ENCODE measurements around the gene LMBR1. TPM values are rescaled to one million over a fixed set of nuclear protein-coding genes. Genes with fewer than 3 reads are reported as not detected.

Gene LMBR1
- total and polyA plus RNA-seq, 2 donors (not counting 1 experiment from before 2014, with no cell fraction given): 19.7 to 85.2 TPM

- Histone ChIP-seq H3K79me2 (ENCODE audit: control insufficient read depth, insufficient read depth, low read length) (no peaks in the 10 kb centered on the region), H3K4me3 (ENCODE audit: control extremely low read depth in 1 of 5, extremely low read depth in 1 of 5, insufficient read depth in 1 of 5, low read depth in 2 of 5, low read length in 4 of 5) (no peak overlapping the region), H4K20me1 (ENCODE audit: control insufficient read depth, insufficient read depth, low read length, poor library complexity, severe bottlenecking) (no peaks in the 10 kb centered on the region), H2AFZ (ENCODE audit: insufficient read depth, low read depth, low read length, poor library complexity, severe bottlenecking) (no peak overlapping the region), H3K9ac (ENCODE audit: low read length) (no peak overlapping the region), H3K4me1 (ENCODE audit: control insufficient read depth in 2 of 2, insufficient read depth in 2 of 2, low read length in 2 of 2) (no peaks in the 10 kb centered on the region), H3K27me3 (replicated peaks in 1 of 4; ENCODE audit: control extremely low read depth in 1 of 4, control insufficient read depth in 3 of 4, insufficient read depth in 4 of 4, low read length in 3 of 4) (no peaks in the 10 kb centered on the region), H3K27ac (ENCODE audit: low read length in 2 of 2) (no peak overlapping the region), H3K4me2 (replicated peaks; ENCODE audit: low read depth, low read length, poor library complexity, severe bottlenecking) (no peak overlapping the region), H3K36me3 (replicated peaks in 1 of 2; ENCODE audit: control extremely low read depth in 1 of 2, control insufficient read depth in 1 of 2, extremely low read depth in 1 of 2, insufficient read depth in 2 of 2, low read length in 1 of 2) (peaks cover 0 to 12% of the 10 kb centered on the region in 2 experiments), H3K9me3 (ENCODE audit: control extremely low read depth in 1 of 3, control insufficient read depth in 2 of 3, insufficient read depth in 1 of 3, low read length in 2 of 3) (no peaks in the 10 kb centered on the region)
- ChIA-PET CTCF (no interaction called here), POLR2A (no interaction called here)
- intact Hi-C loops (cut with micrococcal nuclease): no loop called here
- H3K4me1 Mint-ChIP-seq: no peaks in the 10 kb centered on the region
- no peaks in the 10 kb centered on the region for H3K27me3 Mint-ChIP-seq
- no peaks in the 10 kb centered on the region for H3K9me3 Mint-ChIP-seq (ENCODE audit: insufficient read depth)
- no peak overlapping the region for H3K27ac Mint-ChIP-seq
- no peak for TF ChIP-seq EZH2 (IDR thresholded peaks at IDR 0.05; ENCODE audit: borderline replicate concordance, insufficient read depth, low read depth, low read length, poor library complexity, severe bottlenecking)
- no peak for TF ChIP-seq CTCF (IDR thresholded peaks at IDR 0.05)
- no peak overlapping the region for H3K4me3 Mint-ChIP-seq
- no CpG with 5 or more reads among the region's 2 CpGs for WGBS (ENCODE audit: insufficient coverage)
- DNase-seq (no peak), ATAC-seq (ENCODE audit: low read depth) (no peak)
Observed at GRCh38 chr7:156682928-156683327, 210.1 kb downstream of the LMBR1 start.

- Mint-ChIP-seq H3K9me3 (ENCODE audit: insufficient read depth) (no peaks in the 10 kb centered on the region), H3K27ac (no peak overlapping the region), H3K27me3 (no peaks in the 10 kb centered on the region), H3K4me3 (no peak overlapping the region), H3K4me1 (no peaks in the 10 kb centered on the region)
- H3K9ac ChIP-seq (ENCODE audit: low read length): no peak overlapping the region
- no peak overlapping the region for H2AFZ ChIP-seq (ENCODE audit: insufficient read depth, low read depth, low read length, poor library complexity, severe bottlenecking)
- H3K4me1 ChIP-seq (ENCODE audit: control insufficient read depth in 2 of 2, insufficient read depth in 2 of 2, low read length in 2 of 2): no peaks in the 10 kb centered on the region
- H3K36me3 ChIP-seq (replicated peaks in 1 of 2; ENCODE audit: control extremely low read depth in 1 of 2, control insufficient read depth in 1 of 2, extremely low read depth in 1 of 2, insufficient read depth in 2 of 2, low read length in 1 of 2): peaks cover 0 to 18% of the 10 kb centered on the region in 2 experiments
- ATAC-seq (ENCODE audit: low read depth): no peak
- H3K79me2 ChIP-seq (ENCODE audit: control insufficient read depth, insufficient read depth, low read length): no peaks in the 10 kb centered on the region
- ChIA-PET CTCF (no interaction called here), POLR2A (no interaction called here)
- intact Hi-C loops (cut with micrococcal nuclease): no loop called here
- H3K27me3 ChIP-seq (replicated peaks in 1 of 4; ENCODE audit: control extremely low read depth in 1 of 4, control insufficient read depth in 3 of 4, insufficient read depth in 4 of 4, low read length in 3 of 4): no peaks in the 10 kb centered on the region
- no peak for TF ChIP-seq CTCF (IDR thresholded peaks at IDR 0.05)
- no peak for TF ChIP-seq EZH2 (IDR thresholded peaks at IDR 0.05; ENCODE audit: borderline replicate concordance, insufficient read depth, low read depth, low read length, poor library complexity, severe bottlenecking)
- DNase-seq: no peak
- H3K9me3 ChIP-seq (ENCODE audit: control extremely low read depth in 1 of 3, control insufficient read depth in 2 of 3, insufficient read depth in 1 of 3, low read length in 2 of 3): no peaks in the 10 kb centered on the region
- no peak overlapping the region for H3K4me3 ChIP-seq (ENCODE audit: control extremely low read depth in 1 of 5, extremely low read depth in 1 of 5, insufficient read depth in 1 of 5, low read depth in 2 of 5, low read length in 4 of 5)
- H4K20me1 ChIP-seq (ENCODE audit: control insufficient read depth, insufficient read depth, low read length, poor library complexity, severe bottlenecking): no peaks in the 10 kb centered on the region
- H3K27ac ChIP-seq (ENCODE audit: low read length in 2 of 2): no peak overlapping the region
- WGBS (ENCODE audit: insufficient coverage): 100% methylated on average over 1 of the region's 1 CpG
- no peak overlapping the region for H3K4me2 ChIP-seq (replicated peaks; ENCODE audit: low read depth, low read length, poor library complexity, severe bottlenecking)
Observed at GRCh38 chr7:156680281-156680680, 212.7 kb downstream of the LMBR1 start.
